ENCODE data around the gene KCNJ6.

- TF ChIP-seq GABPA (IDR thresholded peaks at IDR 0.05; ENCODE audit: low read depth) (no peak), CTCF (IDR thresholded peaks at IDR 0.05) (no peak), ELF1 (IDR thresholded peaks at IDR 0.05) (no peak), YY1 (IDR thresholded peaks at IDR 0.05; ENCODE audit: low read depth) (no peak)
These were observed 1.4 kb upstream of the KCNJ6 start for GRCh38 chr21:37917612-37918011.
